Measurements from ENCODE around the gene ERFE. TPM values are rescaled to one million over a fixed set of nuclear protein-coding genes. Genes with fewer than 3 reads are reported as not detected.
A peak's percentile ranks its signal among the peaks of the same experiment; 100 is the strongest.

ERFE gene
- polyA plus RNA-seq, 1 of the 3 experiments (the other 2 are of a cell fraction), result 1.3 TPM

- Histone ChIP-seq H3K79me2 (ENCODE audit: insufficient read depth) (no peaks in the 10 kb centered on the region), H2AFZ (ENCODE audit: low read depth) (no peak overlapping the region), H3K9me3 (no peaks in the 10 kb centered on the region), H4K20me1 (ENCODE audit: insufficient read depth) (no peaks in the 10 kb centered on the region), H3K27me3 (ENCODE audit: insufficient read depth) (no peaks in the 10 kb centered on the region), H3K27ac (ENCODE audit: low read depth in 2 of 2, low read length in 1 of 2) (no peak overlapping the region), H3K36me3 (replicated peaks in 1 of 2; ENCODE audit: control insufficient read depth in 1 of 2, insufficient read depth in 2 of 2, low read length in 1 of 2) (peaks cover 0 to 21% of the 10 kb centered on the region in 2 experiments), H3K9me2 (no peaks in the 10 kb centered on the region), H3K4me3 (ENCODE audit: low read depth in 2 of 2, low read length in 1 of 2) (no peak overlapping the region), H3K4me1 (ENCODE audit: control insufficient read depth in 1 of 2, insufficient read depth in 2 of 2, low read depth in 1 of 2, low read length in 1 of 2) (peaks cover 0 to 22% of the 10 kb centered on the region in 2 experiments; a peak in 3 of 4 replicates), H3K9ac (no peak overlapping the region), H3F3A (replicated peaks; ENCODE audit: insufficient read depth) (peaks cover 18% of the 10 kb centered on the region), H3K4me2 (no peak overlapping the region)
- 79% methylated on average over 5 of the region's 12 CpGs for WGBS (ENCODE audit: low lambda C conversion rate)
- peak; percentile 16 for DNase-seq
- TF ChIP-seq FOSL2 (IDR thresholded peaks at IDR 0.05; ENCODE audit: borderline replicate concordance, low read depth), result no peak
- TF ChIP-seq IRF3 (IDR thresholded peaks at IDR 0.05; ENCODE audit: low read depth, low read length), result no peak
- ChIA-PET POLR2A (no interaction called here), CTCF (interaction anchor here (1.3 to 7.1 kb wide), 2 partner anchors 9 to 99 kb away, joined by 4 to 58 read pairs; no protein-coding TSS in a partner anchor)
These were observed 6.6 kb downstream of the ERFE start for GRCh38 chr2:238165288-238165921.

- H3K4me3 ChIP-seq (ENCODE audit: low read depth in 2 of 2, low read length in 1 of 2), result no peak overlapping the region
- no peak overlapping the region for H3K4me2 ChIP-seq
- no peaks in the 10 kb centered on the region for H4K20me1 ChIP-seq (ENCODE audit: insufficient read depth)
- H2AFZ ChIP-seq (ENCODE audit: low read depth), result no peak overlapping the region
- CTCF ChIA-PET, result interaction anchor here (1.0 to 1.3 kb wide), 2 partner anchors 8 kb away, joined by 4 read pairs; no protein-coding TSS in a partner anchor
- H3K36me3 ChIP-seq (replicated peaks in 1 of 2; ENCODE audit: control insufficient read depth in 1 of 2, insufficient read depth in 2 of 2, low read length in 1 of 2), result peaks cover 0 to 26% of the 10 kb centered on the region in 2 experiments
- no peak for TF ChIP-seq MEF2A (IDR thresholded peaks at IDR 0.05; ENCODE audit: borderline replicate concordance, low read depth)
- TF ChIP-seq TAF1 (IDR thresholded peaks at IDR 0.05; ENCODE audit: borderline replicate concordance, low read depth, low read length), result no peak
- no peak for TF ChIP-seq MXI1 (IDR thresholded peaks at IDR 0.05; ENCODE audit: low read depth, low read length)
- no peak for TF ChIP-seq USF2 (IDR thresholded peaks at IDR 0.05; ENCODE audit: borderline replicate concordance, low read depth, low read length)
- TF ChIP-seq FOSL2 (IDR thresholded peaks at IDR 0.05; ENCODE audit: borderline replicate concordance, low read depth), result no peak
- TF ChIP-seq RFX5 (IDR thresholded peaks at IDR 0.05; ENCODE audit: low read length), result no peak
- TF ChIP-seq CTCF (IDR thresholded peaks at IDR 0.05), result no peak
- no peak for TF ChIP-seq JUND (IDR thresholded peaks at IDR 0.05)
- TF ChIP-seq USF1 (IDR thresholded peaks at IDR 0.05; ENCODE audit: borderline replicate concordance, low read depth), result no peak
- no peak for TF ChIP-seq YY1 (IDR thresholded peaks at IDR 0.05; ENCODE audit: low read depth)
- no peak for TF ChIP-seq CHD2 (IDR thresholded peaks at IDR 0.05; ENCODE audit: low read length, partially characterized antibody)
- TF ChIP-seq EP300 (IDR thresholded peaks at IDR 0.05; ENCODE audit: borderline replicate concordance in 1 of 2, low read depth in 1 of 2, low read length in 1 of 2), result no peak
- TF ChIP-seq SMC3 (IDR thresholded peaks at IDR 0.05; ENCODE audit: low read depth, low read length), result no peak
- TF ChIP-seq FOXJ3 (CRISPR knock-in tag; IDR thresholded peaks at IDR 0.05), result no peak
- no peak for TF ChIP-seq PBX3 (IDR thresholded peaks at IDR 0.05)
- no peak for TF ChIP-seq GATA2 (CRISPR knock-in tag; IDR thresholded peaks at IDR 0.05)
- no peaks in the 10 kb centered on the region for H3K27me3 ChIP-seq (ENCODE audit: insufficient read depth)
- H3K79me2 ChIP-seq (ENCODE audit: insufficient read depth), result no peaks in the 10 kb centered on the region
- POLR2A ChIA-PET, result no interaction called here
- peak; percentile 25 for DNase-seq
- no peak overlapping the region for H3K9ac ChIP-seq
- H3K9me2 ChIP-seq, result no peaks in the 10 kb centered on the region
- peaks cover 0 to 26% of the 10 kb centered on the region in 2 experiments; a peak in 3 of 4 replicates for H3K4me1 ChIP-seq (ENCODE audit: control insufficient read depth in 1 of 2, insufficient read depth in 2 of 2, low read depth in 1 of 2, low read length in 1 of 2)
- H3F3A ChIP-seq (replicated peaks; ENCODE audit: insufficient read depth), result peaks cover 29% of the 10 kb centered on the region
- no peaks in the 10 kb centered on the region for H3K9me3 ChIP-seq
- no peak overlapping the region for H3K27ac ChIP-seq (ENCODE audit: low read depth in 2 of 2, low read length in 1 of 2)
- 92% methylated on average over 6 of the region's 24 CpGs for WGBS (ENCODE audit: low lambda C conversion rate)
These were observed 7.9 kb downstream of the ERFE start for GRCh38 chr2:238166391-238167343.
